SK-N-SH treated with all-trans-retinoic acid at 6 μM for 48 hours (cell line): Measurements from ENCODE around the gene NHP2.

Experiments used
- BACH2 ChIP-seq: fragments of 250-450 bp; sonication (Bioruptor Pico); IDR thresholded peaks from 2 replicates; pipeline ENCODE4 v1.9.0; 2021; ENCODE audit warnings: mild to moderate bottlenecking, borderline replicate concordance
- CSDC2 ChIP-seq: fragments of 250-450 bp; sonication (Bioruptor Pico); IDR thresholded peaks from 2 replicates; pipeline ENCODE4 v1.5.0; 2020; ENCODE audit warnings: mild to moderate bottlenecking, moderate library complexity
- ESRRG ChIP-seq: fragments of 250-450 bp; sonication (Bioruptor Pico); IDR thresholded peaks from 2 replicates; pipeline ENCODE4 v1.6.1; 2021; ENCODE audit warnings: mild to moderate bottlenecking
- RARB ChIP-seq: fragments of 250-450 bp; sonication (Bioruptor Pico); IDR thresholded peaks from 2 replicates; pipeline ENCODE4 v1.8.0; 2021; ENCODE audit warnings: mild to moderate bottlenecking, moderate library complexity
- TOX ChIP-seq: fragments of 250-450 bp; sonication (Bioruptor Pico); IDR thresholded peaks from 2 replicates; pipeline ENCODE4 v1.8.0; 2021; ENCODE audit warnings: mild to moderate bottlenecking, moderate library complexity, borderline replicate concordance
- ZFP3 ChIP-seq: fragments of 250-450 bp; sonication (Bioruptor Pico); IDR thresholded peaks from 2 replicates; pipeline ENCODE4 v1.5.0; 2020; ENCODE audit warnings: mild to moderate bottlenecking, moderate library complexity
- ZFP30 ChIP-seq: fragments of 450-650 bp; formaldehyde crosslinking; IDR thresholded peaks from 2 replicates; pipeline ENCODE4 v1.5.0; 2022; ENCODE audit warnings: mild to moderate bottlenecking, moderate library complexity
- ZNF565 ChIP-seq: fragments of 450-650 bp; formaldehyde crosslinking; conservative IDR thresholded peaks from 2 replicates; pipeline ENCODE4 v1.5.0; 2020; ENCODE audit warnings: low read depth, mild to moderate bottlenecking, moderate library complexity
- TF ChIP-seq, protein P1 (sequence below): fragments of 250-450 bp; sonication (Bioruptor Pico); IDR thresholded peaks from 2 replicates; pipeline ENCODE4 v1.8.0; 2020; ENCODE audit warnings: mild to moderate bottlenecking, moderate library complexity, borderline replicate concordance
- TF ChIP-seq, protein P2 (sequence below): fragments of 250-450 bp; sonication (Bioruptor Pico); IDR thresholded peaks from 2 replicates; pipeline ENCODE4 v1.5.1; 2020; ENCODE audit warnings: low read depth, mild to moderate bottlenecking, moderate library complexity

DNA sequence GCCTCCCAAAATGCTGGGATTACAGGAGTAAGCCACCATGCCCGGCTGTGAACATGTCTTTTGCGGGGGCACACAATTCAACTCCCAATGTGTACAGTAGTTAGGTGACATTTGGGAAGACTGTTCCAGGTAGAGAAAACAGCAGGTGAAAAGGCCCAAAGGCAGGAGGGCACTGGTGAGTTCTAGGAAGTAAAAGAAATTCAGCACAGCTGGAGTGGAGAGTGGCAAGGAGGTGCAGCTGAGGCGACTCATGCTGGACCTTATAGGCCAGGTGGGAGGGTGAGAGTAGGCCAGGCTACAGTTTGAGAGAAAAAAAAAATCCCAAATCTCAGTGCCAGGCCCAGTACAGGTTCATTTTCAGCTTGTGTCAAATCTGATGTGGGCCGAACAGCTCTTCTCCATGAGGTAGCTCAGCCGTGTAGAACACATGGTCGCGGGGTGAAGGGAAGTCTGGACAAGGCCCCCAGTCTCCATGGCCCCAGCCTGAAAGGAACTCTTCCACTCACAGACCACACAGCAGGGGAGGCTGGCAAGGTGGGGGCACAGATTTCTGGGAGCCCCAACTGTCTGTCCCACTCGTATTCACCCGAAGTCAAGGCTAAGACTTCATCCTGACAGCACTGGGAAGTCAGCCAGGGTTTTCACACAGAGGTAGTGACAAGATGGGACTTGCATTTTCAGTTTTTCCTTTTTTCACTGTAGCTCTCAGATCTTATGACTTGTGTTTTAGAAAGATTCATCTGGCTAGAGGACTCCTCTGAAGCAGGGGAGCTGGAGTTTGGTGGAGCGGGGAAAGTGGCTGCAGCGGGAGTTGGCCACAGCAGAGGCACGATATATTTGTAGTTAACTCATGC, 46.1 kb upstream of the NHP2 start:
- TF ChIP-seq ZFP3 (CRISPR knock-in tag) (no peak), TOX (CRISPR knock-in tag) (no peak), ESRRG (CRISPR knock-in tag) (no peak), CSDC2 (CRISPR knock-in tag) (no peak), RARB (CRISPR knock-in tag) (no peak), ZFP30 (CRISPR knock-in tag) (no peak), BACH2 (CRISPR knock-in tag) (no peak), ZNF565 (CRISPR knock-in tag) (no peak)
- TF ChIP-seq, protein P1, sequence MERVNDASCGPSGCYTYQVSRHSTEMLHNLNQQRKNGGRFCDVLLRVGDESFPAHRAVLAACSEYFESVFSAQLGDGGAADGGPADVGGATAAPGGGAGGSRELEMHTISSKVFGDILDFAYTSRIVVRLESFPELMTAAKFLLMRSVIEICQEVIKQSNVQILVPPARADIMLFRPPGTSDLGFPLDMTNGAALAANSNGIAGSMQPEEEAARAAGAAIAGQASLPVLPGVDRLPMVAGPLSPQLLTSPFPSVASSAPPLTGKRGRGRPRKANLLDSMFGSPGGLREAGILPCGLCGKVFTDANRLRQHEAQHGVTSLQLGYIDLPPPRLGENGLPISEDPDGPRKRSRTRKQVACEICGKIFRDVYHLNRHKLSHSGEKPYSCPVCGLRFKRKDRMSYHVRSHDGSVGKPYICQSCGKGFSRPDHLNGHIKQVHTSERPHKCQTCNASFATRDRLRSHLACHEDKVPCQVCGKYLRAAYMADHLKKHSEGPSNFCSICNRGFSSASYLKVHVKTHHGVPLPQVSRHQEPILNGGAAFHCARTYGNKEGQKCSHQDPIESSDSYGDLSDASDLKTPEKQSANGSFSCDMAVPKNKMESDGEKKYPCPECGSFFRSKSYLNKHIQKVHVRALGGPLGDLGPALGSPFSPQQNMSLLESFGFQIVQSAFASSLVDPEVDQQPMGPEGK (CRISPR knock-in tag), result no peak
- TF ChIP-seq, protein P2, sequence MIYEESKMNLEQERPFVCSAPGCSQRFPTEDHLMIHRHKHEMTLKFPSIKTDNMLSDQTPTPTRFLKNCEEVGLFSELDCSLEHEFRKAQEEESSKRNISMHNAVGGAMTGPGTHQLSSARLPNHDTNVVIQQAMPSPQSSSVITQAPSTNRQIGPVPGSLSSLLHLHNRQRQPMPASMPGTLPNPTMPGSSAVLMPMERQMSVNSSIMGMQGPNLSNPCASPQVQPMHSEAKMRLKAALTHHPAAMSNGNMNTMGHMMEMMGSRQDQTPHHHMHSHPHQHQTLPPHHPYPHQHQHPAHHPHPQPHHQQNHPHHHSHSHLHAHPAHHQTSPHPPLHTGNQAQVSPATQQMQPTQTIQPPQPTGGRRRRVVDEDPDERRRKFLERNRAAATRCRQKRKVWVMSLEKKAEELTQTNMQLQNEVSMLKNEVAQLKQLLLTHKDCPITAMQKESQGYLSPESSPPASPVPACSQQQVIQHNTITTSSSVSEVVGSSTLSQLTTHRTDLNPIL (CRISPR knock-in tag), result no peak
